H4 (cell line): ENCODE data around the gene CAMK2B. TPM values are rescaled to one million over a fixed set of nuclear protein-coding genes. Genes with fewer than 3 reads are reported as not detected.

Experiments used
- DNase-seq: peaks from one replicate; pipeline ENCODE4 v3.0.0-alpha.2; 2015; ENCODE audit warnings: low spot score
- total RNA-seq: library from RNA; depleted of rRNA; stranded (reverse); fragments of >200 nt; shearing (Covaris generic); gene quantifications from 2 replicates; pipeline ENCODE4 v1.2.3, GENCODE V29; 2014

CAMK2B gene
- total RNA-seq, 1 experiment from 2014 or later = 0.06 TPM

DNA sequence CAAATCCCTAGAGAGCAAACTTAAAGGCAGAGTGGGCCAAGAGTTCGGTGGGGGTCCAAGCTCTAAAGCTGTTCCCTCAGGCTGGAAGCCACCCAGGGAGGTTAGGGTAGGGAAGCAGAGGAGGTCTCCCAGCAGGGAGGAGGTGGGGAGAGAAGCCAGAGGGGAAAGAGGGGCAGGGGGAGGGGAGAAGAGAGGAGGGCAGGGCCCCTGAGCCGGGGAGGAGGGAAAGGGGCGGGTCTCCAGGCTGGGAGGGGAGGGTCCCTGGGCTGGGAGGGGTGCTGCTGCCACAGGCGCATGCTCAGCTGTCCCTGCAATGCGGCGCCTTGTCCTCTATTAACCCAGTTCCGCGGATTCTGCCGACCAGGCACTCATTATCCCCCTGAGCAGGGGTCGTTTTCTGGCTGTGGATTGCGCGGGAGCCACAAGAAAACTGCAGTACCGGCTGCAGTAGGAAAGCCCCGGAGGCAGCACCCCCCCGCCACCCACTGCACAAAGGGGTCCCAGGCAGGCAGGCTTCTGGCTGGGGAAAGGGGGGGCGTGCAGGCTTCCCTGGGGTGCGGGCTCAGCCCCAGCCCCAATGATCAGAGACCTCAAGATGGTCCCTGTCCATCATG, 49.3 kb downstream of the CAMK2B start:
- no peak for DNase-seq

DNA sequence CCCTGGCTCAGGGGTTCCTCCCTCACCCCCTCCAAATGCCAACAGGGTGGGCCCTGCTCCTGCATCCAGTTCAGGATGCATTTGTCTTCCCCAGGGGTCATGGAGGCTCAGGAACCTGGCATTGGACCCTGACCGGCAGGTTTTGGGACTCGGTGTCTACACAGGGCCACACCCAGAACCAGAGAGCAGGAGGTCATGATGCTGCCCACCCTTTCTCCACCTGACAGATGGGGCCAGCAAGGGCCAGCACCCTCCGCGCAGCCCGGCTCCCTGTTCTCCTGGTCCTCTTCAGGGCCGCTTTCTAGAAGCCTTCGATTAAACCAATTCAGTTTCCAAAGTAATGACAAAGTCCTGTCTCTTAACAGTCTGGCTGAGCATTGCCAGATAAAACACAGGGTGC, 50.2 kb downstream of the CAMK2B start:
- DNase-seq = no peak

DNA sequence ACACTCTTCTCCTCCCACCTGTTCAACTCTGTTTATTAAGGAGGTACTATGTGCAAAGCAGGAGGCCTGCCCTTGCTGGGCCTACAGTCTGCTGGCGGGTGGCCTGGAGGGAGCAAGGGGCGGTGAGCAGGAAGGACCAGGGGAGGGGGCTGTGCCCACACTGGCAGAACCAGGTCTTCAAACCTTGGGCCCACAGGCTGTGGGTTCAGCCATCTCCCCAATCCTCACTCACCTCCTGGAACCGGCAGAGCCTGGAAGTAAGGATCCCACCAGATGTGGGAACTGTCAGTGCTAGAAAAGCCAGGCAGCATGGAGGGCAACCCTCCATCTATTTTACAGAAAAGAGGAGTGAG, 50.8 kb downstream of the CAMK2B start:
- no peak for DNase-seq

DNA sequence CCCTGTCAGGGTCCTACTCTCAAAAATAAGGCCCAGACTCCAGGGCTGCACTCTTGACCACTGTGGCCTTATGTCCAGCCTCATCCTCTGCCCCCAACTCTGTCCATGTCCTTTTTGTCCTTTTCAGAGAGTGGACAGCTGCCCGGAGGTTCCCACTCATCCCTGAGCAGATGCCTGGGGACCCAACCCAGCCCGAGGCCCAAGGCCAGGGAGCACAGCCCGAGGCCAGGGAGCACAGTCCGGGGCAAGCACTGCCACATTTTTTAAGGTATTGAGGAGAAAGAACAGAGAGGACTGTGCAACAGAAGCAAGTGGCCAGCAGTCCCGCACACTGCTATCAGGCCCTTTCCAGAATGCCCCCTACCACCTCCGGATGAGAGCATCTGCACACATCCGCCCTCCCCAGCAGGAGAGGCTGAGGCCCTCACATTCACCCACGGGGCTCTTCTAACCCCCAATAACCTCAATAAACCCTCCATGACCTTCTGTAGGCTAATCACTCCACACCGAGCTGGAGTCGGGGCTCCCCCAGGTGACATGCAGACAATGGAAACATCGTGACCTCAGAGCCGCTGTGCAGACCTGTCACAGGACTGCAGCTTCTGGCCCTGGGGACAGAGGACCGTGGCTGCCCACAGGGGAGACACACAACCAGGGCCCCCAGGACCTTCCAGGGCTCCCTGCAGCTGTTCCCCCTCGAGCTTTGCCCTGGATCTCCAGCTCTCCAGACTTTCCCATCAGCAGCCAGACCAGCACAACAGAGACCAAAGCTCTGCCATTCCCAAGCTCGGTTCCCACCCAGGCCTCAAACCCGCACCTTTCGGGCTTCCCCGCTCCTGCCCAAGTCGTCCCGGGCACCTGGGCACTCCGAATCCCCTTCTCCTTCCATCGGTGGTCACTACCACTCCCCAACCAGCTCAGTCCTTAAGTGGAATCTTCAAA, 51.4 kb downstream of the CAMK2B start:
- DNase-seq = no peak

DNA sequence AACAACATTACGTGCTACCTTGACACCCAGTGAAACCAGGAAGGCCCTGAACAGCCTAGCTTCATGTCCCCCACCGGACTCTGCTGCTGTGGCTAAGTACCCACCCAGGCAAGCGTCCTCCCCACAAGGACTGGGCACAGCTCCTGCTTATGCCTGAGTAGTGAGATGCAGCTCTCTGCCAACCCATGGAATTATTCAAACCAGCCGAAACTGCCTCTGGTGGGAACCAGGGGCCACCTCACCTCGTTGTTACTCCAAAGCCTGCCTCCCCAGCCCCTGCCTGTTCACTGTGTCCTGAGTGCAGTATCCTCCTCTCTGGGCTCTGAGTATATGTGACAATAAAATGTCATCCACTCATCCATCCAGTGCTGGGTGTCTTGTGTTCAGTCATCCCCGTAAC, 52.4 kb downstream of the CAMK2B start:
- no peak for DNase-seq

DNA sequence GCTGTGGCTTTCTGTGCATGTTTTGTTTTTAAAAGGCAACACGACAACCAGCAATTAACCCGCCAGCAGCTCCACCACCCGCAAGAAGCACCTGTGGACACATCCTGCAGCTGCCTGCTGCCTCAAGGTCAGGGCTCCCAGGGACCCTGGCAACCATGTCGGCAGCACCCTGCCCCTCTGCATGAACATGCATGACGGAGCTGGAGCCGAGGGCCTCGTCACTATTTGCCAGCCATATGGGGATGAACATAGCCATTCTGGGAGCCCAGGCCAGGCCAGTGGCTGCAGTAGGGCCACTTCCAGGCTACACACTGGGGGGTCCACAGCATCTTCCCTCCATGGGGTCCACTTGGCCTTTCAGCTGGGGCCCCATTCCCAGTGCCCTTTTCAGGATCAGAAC, 52.9 kb downstream of the CAMK2B start:
- no peak for DNase-seq

DNA sequence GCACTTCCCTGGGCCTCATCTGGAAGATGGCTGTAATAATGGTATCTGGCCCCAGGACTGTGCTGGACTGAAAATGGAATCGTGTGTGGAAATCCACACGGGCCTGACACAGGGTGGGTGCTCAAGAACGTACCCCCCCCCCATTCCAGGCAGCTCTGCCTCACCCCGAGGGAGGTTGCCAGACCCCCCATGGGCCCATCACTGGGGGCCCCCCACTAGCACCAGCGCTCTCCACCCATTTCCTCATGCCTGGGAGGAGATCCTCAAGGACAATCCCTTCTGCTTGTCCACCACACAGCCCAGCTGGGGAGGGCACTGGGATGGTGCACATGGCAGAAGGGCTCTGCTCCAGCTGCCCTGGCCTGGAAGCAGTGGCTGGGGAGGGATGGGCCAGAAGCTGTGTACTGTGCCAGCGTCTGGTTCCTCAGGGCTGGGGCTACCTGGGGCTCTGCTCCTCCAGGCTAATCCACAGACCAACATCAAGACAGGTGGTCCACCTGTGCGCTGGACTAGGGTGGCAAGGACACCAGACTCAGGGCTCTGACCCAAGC, 55.4 kb downstream of the CAMK2B start:
- DNase-seq = no peak

DNA sequence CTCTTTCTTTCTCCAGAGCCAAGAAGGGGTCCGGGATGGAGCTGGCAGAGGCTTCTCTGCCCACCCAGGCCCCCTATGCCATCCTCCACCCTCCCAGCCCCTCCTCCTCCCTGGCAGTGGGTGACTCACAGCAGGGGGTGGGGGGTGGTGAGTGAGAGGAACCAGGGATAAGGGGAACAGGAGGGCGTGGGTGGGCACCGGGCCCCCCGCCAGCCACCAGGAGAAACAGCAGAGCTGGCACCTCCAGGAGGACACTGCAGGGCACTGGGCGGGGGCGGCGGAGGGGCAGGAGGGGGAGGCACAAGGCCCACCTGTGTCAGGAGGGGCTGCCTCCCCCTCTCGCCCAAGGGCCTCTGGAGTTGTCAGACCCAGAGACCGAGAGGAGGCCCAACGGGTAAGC, 56.0 kb downstream of the CAMK2B start:
- no peak for DNase-seq

DNA sequence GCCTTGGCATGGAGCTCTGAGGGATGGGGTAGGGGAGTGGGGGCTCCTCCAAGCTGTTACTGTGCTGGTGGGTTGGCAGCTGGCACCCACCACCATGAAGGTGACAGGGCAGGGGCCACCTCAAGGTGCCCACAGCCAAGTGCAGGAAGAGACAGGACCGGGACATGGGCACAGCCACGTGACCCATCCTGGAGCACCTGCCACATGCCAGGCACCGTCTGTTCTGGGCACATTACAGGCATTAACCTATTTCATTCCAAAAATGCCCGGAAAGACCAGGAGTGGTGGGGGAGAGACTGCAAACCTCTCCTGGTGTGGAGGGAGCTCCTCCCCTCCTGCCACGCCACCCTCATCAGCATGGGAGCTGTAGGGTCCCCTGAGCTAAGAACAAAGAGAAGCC, 56.7 kb downstream of the CAMK2B start:
- no peak for DNase-seq

DNA sequence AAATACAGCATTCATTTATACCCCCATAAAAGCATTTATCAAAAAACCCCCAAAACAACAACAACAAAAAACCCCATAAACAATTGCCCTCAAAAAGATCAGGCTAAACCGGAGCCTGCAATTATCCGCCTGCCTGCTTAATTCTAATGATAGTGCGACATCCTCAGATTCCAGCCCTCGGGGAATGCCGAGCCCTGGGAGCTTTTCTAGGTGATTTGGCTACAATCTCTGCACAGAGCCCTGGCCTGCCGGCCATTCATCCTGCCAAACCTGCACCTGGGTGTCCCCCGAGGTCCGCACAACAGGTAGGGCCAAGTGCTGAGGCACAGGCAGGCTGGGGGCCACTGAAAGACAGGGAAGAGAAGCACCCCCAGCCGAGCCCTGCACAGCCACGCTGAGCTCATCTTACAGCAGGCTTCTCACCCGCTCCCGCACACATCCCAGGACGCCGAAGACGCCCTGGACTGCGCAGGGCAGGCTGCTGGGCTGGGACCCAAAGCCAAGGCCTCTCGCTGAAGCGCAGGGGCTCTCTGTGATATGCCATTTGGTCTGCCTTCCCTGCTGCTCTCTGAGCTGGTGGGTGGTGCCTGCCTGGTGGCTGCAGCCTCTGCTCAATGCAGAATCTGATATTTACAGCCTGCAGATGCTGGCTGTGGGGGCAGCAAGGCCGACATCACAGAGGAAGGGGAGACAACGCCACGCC, 57.5 kb downstream of the CAMK2B start:
- no peak for DNase-seq

DNA sequence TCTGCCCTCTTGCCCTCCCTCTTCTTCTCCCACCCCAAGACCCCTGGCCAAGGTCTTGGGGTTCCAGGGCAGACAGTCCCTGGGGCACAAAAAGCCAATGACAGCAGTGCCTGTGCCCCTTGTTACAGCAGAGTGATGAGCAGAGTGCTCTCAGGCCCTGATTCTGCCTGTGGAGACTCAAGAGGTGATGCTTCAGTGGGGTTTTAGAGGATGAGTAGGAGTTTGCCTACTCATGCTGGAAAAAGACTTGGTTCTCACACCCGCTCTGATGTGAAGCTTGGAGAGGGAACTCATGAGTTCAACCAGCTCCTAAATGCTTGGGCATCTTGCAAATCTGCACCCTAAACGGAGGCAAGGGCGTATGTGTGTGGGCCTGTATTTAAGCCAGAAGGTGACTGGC, 58.2 kb downstream of the CAMK2B start:
- DNase-seq = no peak

DNA sequence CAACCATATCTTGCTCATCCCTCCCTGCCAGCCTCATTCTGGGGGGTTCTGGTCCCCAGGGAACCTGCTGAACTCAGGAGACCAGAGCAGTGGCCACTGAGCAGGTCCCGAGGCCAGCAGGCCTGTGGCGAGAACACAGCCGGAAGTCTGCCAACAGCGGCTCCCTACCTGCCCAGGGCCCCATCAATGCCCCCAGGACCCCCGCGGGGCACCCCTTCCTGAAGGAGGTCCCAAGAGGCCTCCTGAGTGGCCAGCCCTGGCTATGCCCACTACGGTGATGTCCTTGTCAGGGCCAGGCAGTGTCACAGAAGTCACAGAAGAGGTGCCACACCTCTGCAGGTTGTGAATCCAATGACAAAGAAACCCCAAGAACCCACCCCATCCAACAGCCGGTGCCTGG, 58.9 kb downstream of the CAMK2B start:
- no peak for DNase-seq

DNA sequence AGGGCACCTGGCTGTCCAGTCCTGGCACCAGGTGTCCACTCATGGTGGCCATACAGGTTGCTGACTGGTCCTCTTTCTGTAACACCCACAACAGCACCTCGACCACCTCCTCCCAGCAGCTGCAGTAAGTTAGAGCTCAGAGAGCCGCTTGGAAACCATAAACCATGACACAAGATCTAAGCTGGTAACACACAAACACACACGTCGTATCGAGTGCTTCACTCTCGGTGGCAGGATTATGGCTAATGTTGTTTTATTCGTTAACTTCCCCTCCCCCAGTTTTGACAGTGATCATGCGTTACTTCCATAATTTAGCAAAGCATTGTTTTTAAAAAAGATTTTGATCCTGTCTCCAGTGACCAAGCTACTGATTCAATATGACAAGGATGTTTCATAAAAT, 59.7 kb downstream of the CAMK2B start:
- no peak for DNase-seq

DNA sequence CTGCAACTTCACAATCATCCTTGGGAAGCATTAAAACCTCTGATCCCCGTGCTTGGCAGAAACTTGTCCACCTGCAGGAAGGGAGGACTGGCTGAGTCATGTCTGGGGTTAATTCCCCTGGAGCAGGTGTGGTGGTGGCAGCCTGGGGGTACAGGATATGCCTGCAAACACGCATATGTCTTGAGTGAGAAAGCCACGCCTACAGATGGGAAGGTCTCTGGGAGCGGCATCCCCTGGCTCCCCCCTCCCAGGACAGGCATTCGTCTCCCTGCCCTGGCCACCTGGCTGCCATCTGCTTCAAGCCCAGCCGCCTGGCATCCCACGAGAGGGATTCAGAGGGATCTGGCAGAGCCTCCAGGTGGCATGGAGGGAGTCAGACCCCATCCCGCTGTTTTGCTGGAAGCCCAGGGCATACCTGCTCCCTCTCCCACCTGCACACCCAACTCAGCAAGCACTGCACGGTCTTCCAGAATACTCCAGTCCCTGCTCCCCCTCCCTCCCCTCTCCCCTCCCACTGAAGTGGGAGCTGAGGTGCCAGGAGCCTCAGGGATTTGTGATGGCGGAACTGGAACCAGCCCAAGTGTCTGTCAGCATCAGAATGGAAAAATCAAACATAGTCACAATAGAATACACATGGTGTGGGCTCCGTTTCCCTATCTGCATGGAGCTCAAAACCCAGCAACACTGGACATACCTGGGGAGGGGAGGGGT, 61.0 kb downstream of the CAMK2B start:
- peak; percentile 47 for DNase-seq

DNA sequence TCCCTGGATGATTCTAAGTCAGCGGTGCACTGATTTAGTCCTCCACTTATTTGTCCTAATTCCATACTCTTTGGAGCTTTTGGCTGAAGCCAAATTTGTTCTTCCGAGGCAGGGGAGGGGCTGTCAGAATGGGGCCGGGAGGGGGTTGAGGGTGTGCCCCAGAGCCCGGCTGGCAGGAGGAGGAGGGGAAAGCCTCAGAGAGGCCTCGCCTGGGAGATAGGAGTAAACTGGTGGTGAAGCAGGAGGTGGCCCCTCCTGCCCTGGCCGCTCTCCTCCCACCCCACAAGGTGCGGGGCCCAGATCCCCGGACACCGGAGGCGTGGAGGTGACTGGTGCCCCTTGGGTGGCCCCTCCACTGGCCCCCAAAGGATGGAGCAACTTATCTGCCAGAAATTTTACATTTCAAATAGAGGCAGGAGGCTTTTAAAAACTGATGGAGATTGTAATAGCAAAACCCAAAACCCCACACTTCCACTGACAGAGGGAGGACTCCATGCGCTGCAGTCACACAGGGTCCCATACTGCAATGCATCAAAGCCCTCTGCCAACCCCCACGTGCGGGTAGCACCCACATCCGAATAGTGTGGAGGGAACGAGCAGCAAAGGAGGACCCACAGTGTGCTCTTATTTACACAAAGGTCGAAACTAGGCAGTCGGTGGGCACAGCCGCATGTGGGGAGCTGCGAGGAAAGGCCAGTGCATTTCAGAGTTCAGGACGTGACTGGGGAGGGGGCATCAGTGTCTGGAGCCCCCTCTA, 61.9 kb downstream of the CAMK2B start:
- DNase-seq = no peak

DNA sequence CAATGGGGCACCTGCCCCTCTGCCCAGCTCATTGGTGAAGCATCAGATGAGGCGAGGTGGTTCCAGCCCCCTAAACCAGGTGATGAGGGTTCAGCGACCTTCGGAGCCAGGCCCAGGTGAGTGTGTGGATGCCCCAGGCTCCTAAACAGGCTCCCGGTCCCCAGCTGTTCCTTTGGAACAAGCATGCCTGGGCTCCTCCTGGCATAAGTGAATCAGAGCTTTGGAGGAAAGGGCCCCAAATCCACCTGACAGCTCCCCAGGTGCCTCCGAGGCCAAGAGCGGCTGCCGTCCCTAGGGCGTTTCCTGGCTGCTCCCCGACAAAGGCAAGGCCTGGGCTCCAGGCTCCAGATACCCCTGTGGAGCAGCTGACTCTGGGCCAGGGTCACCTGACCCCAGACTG, 63.4 kb downstream of the CAMK2B start:
- no peak for DNase-seq

DNA sequence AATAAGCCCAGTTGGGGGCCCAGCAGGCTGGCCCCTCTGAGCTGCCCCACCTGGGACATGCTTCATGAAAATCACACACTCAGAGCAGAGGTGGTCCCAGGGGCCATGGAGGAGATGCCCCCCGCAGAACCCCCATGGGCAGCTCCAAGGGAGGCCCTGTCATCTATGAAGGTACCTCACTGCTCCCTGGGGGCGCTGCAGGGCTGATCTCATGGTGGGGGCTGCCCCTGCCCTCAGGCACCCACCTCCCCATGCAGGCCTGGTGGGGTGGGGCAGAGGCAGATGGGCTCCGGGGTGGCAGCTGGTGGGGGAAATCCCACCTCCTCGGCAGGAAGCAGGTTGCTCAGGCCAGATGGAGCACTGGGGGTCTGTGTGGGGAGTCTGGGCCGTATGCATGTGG, 64.2 kb downstream of the CAMK2B start:
- no peak for DNase-seq

DNA sequence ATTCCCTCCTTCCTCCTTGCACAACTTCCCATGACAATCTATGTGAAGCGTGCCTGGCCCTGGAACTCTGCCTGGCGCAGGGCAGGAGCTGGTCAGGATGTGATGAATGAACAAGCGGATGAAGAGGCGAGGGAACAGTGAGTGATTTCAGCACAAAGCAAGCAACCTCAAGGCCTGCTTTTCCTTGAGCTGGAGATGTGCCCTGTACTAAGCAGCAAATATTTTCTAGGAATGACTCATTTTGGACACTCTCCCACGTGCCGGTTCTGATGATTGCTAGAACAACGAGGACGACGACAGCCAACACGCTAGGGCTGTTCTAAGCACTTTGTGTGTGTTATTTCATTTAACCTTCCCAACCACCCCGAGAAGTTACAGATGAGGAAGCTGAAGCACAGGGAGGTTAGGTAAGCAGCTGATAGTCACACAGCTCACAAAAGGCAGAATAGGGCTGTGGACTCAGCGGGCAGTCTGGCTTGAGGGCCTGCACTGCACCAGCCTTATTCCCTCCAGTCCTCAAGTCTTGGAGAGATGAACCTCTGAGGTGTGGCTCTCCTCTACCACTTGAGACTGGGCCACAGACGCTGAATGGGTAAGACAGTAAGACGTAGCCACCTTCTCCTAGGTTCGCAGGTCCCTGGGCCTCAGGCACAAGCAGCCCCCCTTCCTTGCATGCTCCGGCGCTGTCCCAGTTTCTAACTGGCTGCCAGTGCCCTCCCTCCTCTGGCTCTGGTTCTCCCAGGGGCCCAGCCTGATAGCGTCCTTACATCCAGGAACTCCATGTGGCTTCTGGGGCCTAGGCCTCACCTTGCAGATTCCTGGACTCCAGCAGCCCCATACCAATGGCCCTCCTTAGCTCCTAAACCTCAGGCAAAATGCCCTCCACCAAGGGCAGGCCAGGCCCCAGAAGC, 65.6 kb downstream of the CAMK2B start:
- peak; percentile 52 for DNase-seq

DNA sequence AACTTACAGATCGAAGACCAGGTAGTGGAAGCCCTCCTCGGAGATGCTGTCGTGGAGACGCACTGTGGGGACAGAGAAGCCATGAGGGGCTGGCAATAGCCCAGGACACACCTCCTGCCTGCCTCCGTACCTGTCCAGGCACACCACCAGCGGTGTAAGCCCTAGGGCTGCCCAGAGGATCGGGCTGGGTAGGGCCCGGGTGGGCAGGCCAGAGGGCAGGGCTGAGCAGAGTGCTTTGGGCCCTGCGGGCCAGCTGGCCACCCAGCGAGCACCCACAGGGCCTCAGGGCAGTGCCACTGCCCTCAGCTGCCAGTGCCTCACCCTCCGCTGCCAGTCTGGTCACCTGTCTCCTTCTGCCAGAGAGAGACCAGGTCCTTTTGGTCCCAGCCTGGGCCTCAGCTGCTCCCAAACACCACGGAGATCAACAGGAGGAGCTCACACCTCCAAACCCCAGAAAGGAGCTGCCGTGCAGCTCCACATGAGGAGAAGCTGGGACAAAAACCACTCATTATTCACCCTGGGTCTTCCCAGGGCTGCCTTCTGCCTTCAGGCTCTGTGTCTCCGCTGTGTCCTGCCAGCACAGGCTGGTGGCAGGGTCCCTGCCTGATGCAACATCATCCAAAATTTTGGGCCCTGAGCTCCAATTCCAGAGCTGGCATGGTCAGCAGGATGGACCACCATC, 66.4 kb downstream of the CAMK2B start:
- no peak for DNase-seq

DNA sequence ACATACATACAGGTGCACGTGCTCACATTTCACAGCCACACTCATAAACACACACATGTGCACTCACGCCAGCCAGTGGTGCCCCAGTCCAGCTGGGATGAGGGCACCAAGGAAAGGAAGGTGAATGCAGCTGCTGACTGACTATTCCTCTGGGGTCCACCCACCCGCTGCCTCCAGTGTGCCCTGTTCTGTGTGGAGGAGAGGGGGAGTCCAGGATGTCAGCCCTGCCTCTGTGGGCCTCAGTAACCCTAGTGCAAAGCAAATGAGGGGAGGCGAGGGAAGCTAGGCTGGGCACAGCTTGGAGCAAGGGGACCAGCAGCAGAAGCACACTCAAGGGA, 67.0 kb downstream of the CAMK2B start:
- no peak for DNase-seq
